Tibial artery (tissue), 4 donors: ENCODE measurements around the gene HAO2.

ENCODE experiments used
- DNase-seq, 2 donors: peaks; one replicate each; pipeline ENCODE4 v3.0.0-alpha.2; 2019
- H3K27ac ChIP-seq, 2 donors: fragments of 200-600 bp; sonication (generic) in 1 of 2; 1 replicate in 1 of 2; 2 replicates in 1 of 2; pipeline ENCODE4 v1.5.1; 2018 to 2019; ENCODE audit warnings: mild to moderate bottlenecking in 1 of 2
- H3K27me3 ChIP-seq, 2 donors: fragments of 200-600 bp; sonication (generic) in 1 of 2; one replicate each; pipeline versions ENCODE4 v1.5.1 to v1.6.0; 2016 to 2019
- H3K36me3 ChIP-seq, 3 donors: fragments of 200-600 bp; sonication (generic) in 2 of 3; one replicate each; pipeline ENCODE4 v1.5.1; 2016 to 2019; ENCODE audit warnings: mild to moderate bottlenecking in 2 of 3
- H3K4me1 ChIP-seq, 4 donors: fragments of 200-600 bp; sonication (generic) in 2 of 4; 1 replicate in 3 of 4; 2 replicates in 1 of 4; pipeline ENCODE4 v1.5.1; 2016 to 2019
- H3K4me3 ChIP-seq, 2 donors: fragments of 200-600 bp; sonication (generic) in 1 of 2; 1 replicate in 1 of 2; 2 replicates in 1 of 2; pipeline ENCODE4 v1.5.1; 2018 to 2019; ENCODE audit warnings: mild to moderate bottlenecking in 2 of 2
- H3K9me3 ChIP-seq, 3 donors: fragments of 200-600 bp; sonication (generic) in 1 of 3; one replicate each; pipeline ENCODE4 v1.5.1; 2016 to 2019
- CTCF ChIP-seq, 2 experiments: fragments of 200-600 bp in 1 of 2; fragments of 450-650 bp in 1 of 2; IDR thresholded peaks; one replicate each; pipeline ENCODE4 v1.5.1; 2017 to 2019; ENCODE audit warnings: antibody characterized with exemption in 2 of 2, mild to moderate bottlenecking in 1 of 2, moderate library complexity in 1 of 2
- intact Hi-C: fragments of 100-400 bp; cut with DNase I; formaldehyde crosslinking; loops from one replicate; pipeline ENCODE4 v1.15.0; 2023; ENCODE audit warnings: low total_unique reads

HAO2 gene

DNA sequence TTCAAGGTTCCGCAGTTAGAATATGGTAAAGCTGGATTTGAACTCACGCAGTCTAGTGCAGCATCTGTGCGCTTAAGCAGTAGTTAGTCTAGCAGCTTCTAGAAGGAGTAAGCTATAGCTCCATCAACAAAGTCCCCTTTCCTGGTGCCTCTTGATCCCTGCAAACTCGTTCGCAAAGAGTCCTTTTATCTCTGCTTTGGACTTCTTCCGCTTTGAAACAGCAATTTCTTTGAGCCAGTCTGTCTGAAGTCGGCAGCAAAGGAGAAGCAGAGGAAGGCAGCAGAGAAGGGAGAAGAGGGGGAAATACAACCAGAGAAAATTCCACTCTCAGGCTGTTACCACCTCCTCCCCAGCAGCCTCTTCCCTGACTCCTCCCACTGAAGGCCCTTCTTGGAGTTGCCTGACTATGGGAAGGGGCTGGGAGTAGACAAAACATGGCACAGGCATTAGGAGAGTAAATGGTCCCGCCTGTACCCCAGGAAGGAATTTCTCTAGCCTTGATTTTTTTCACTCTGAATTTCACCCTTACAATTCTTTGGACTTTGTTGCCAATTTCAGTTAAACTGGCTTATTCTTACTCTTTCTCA, 72.2 kb downstream of the HAO2 start:
- H3K36me3 ChIP-seq = no peaks in the 10 kb centered on the region

GRCh38 chr1:119442756-119443155, 74.2 kb downstream of the HAO2 start:
- TF ChIP-seq CTCF (IDR thresholded peaks at IDR 0.05) = no peak
- Histone ChIP-seq H3K4me1 (no peaks in the 10 kb centered on the region), H3K9me3 (no peaks in the 10 kb centered on the region), H3K36me3 (no peaks in the 10 kb centered on the region), H3K27ac (no peak overlapping the region), H3K4me3 (no peak overlapping the region), H3K27me3 (no peaks in the 10 kb centered on the region)
- DNase-seq = no peak
- intact Hi-C loops = no loop called here

More for the DNA sequence above, 72.2 kb downstream of the HAO2 start:
- no peak for TF ChIP-seq CTCF (IDR thresholded peaks at IDR 0.05)
- no peak for DNase-seq
- H3K4me1 ChIP-seq = no peaks in the 10 kb centered on the region
- intact Hi-C loops = no loop called here
- no peaks in the 10 kb centered on the region for H3K27me3 ChIP-seq
- H3K4me3 ChIP-seq = no peak overlapping the region
- H3K9me3 ChIP-seq = no peaks in the 10 kb centered on the region
- H3K27ac ChIP-seq = no peak overlapping the region
